ENCODE data around the gene DCHS2.

DNA sequence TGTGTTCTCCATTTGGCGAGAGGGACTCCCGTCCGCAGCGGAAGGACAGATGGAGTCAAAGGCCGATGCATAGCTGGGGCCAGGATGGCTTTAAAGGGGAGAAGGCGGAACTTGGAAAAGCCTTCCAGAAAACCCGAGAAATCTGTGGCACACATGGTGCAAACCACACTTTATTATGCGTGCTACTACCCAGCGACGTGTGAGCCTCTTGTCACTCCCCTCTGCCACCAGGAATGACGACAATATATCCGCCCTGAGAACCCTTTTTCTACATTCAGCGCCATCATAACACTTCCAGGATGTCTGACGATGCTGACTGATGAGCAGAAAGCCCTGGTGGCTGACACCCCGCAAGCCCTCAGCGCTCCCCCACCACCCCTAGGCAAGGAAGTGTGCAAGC is 689 bp upstream of the DCHS2 start:
- TF ChIP-seq, protein P1, sequence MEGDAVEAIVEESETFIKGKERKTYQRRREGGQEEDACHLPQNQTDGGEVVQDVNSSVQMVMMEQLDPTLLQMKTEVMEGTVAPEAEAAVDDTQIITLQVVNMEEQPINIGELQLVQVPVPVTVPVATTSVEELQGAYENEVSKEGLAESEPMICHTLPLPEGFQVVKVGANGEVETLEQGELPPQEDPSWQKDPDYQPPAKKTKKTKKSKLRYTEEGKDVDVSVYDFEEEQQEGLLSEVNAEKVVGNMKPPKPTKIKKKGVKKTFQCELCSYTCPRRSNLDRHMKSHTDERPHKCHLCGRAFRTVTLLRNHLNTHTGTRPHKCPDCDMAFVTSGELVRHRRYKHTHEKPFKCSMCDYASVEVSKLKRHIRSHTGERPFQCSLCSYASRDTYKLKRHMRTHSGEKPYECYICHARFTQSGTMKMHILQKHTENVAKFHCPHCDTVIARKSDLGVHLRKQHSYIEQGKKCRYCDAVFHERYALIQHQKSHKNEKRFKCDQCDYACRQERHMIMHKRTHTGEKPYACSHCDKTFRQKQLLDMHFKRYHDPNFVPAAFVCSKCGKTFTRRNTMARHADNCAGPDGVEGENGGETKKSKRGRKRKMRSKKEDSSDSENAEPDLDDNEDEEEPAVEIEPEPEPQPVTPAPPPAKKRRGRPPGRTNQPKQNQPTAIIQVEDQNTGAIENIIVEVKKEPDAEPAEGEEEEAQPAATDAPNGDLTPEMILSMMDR (IDR thresholded peaks at IDR 0.05; ENCODE audit: low read length): no peak
- TF ChIP-seq EZH2 (IDR thresholded peaks at IDR 0.05; ENCODE audit: borderline replicate concordance, low read length): no peak
